ENCODE measurements around the gene MYO10. TPM values are rescaled to one million over a fixed set of nuclear protein-coding genes. Genes with fewer than 3 reads are reported as not detected.

Gene MYO10
- total RNA-seq, 4 donors from 2014 or later, result 3.2 to 30.7 (median 22.9) TPM

DNA sequence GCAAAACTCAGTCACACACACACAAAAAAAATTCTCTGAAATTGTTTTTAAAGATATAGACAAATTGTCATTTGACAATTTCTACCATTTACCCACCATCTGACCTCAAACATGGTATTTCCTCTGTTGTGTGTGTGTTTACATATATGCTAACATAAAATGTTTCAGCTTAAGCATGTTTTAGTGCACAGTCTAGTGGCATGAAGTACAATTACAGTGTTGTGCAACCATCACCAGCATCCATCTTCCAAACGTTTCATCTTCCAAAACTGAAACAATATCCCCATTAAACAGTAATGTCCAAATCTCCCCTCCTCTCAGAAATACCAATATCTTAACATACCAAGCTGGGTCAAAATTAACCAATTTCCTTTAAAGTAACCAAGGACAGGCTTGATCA lies 65.2 kb downstream of the MYO10 start:
- no peaks in the 10 kb centered on the region for H3K27me3 ChIP-seq
- TF ChIP-seq, protein P1, sequence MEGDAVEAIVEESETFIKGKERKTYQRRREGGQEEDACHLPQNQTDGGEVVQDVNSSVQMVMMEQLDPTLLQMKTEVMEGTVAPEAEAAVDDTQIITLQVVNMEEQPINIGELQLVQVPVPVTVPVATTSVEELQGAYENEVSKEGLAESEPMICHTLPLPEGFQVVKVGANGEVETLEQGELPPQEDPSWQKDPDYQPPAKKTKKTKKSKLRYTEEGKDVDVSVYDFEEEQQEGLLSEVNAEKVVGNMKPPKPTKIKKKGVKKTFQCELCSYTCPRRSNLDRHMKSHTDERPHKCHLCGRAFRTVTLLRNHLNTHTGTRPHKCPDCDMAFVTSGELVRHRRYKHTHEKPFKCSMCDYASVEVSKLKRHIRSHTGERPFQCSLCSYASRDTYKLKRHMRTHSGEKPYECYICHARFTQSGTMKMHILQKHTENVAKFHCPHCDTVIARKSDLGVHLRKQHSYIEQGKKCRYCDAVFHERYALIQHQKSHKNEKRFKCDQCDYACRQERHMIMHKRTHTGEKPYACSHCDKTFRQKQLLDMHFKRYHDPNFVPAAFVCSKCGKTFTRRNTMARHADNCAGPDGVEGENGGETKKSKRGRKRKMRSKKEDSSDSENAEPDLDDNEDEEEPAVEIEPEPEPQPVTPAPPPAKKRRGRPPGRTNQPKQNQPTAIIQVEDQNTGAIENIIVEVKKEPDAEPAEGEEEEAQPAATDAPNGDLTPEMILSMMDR (IDR thresholded peaks at IDR 0.05), result no peak
- TF ChIP-seq POLR2A (IDR thresholded peaks at IDR 0.05), result no peak
- H3K4me1 ChIP-seq, result peaks cover 0 to 3% of the 10 kb centered on the region in 2 donors
- H3K27ac ChIP-seq, result peak overlapping the region; percentile 69 to 81
- no peak overlapping the region for H3K4me3 ChIP-seq
- intact Hi-C loops (cut with DNase I; ENCODE audit: low total_unique reads), result no loop called here
- no peaks in the 10 kb centered on the region for H3K9me3 ChIP-seq
- DNase-seq, result no peak
- H3K36me3 ChIP-seq, result no peaks in the 10 kb centered on the region

DNA sequence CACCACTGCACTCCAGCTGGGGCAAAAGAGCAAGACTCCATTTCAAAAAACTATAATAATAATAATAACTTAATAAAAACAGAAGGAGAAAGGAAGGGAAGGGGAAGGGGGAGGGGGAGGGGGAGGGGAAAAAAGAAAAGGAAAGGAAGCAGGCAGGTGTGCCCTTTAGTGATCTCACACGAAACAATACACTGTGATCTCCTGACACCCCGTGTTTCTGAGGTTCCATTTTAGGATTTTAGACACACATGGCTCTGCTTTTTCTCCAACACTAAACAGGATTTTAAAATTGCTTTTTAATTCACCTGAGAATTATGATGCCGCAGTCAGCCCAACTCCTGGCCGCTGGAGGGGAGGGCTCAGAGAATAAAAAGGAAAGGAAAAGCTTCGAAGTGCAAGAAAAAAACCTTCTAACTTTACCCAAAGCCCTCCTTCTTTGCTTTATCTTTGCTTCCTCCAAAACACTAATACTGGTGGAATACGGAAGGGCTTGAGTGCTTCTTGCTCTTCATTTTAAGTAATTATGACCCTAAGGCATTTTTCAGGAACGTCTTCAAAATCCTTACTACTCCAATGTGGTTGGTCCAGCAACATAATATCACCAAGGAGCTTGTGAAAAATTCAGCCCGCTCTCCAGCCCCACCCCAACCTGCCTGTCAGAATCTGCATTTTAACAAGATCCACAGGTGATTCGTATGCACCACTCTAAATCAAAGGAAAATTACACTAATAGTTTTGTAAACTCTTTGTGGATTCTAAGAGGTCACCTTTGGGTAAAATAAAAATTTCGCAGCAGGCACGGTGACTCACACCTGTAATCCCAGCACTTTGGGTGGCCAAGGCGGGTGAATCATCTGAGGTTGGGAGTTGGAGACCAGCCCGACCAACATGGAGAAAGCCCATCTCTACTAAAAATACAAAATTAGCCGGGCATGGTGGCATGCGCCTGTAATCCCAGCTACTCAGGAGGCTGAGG lies 66.0 kb downstream of the MYO10 start:
- no peak overlapping the region for H3K4me3 ChIP-seq
- H3K36me3 ChIP-seq, result no peaks in the 10 kb centered on the region
- H3K9me3 ChIP-seq, result no peaks in the 10 kb centered on the region
- DNase-seq, result no peak
- intact Hi-C loops (cut with DNase I; ENCODE audit: low total_unique reads), result no loop called here
- peaks cover 0 to 3% of the 10 kb centered on the region in 2 donors for H3K4me1 ChIP-seq
- H3K27ac ChIP-seq, result no peak overlapping the region
- H3K27me3 ChIP-seq, result no peaks in the 10 kb centered on the region
- no peak for TF ChIP-seq POLR2A (IDR thresholded peaks at IDR 0.05)
- TF ChIP-seq, protein P1 (IDR thresholded peaks at IDR 0.05), result no peak

DNA sequence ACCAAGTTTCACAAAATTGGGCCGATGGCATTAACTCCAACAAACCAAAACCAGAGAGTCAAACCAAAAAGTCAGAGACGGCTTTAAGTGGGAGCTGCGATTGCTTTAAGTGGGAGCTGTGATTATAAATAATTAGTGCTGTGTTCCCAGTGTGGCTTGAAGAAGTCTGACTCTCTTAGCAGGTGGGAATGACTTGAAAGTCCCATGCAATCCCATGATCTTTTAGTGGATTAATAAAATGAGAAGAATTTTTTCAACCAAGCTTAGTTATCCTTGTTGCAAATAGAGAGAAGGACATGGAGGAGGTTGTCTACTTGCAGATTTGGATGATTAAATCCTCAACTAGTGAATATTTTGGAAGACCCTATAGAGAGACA lies 68.5 kb downstream of the MYO10 start:
- Histone ChIP-seq H3K27ac (no peak overlapping the region), H3K4me3 (no peak overlapping the region), H3K9me3 (no peaks in the 10 kb centered on the region), H3K27me3 (no peaks in the 10 kb centered on the region), H3K36me3 (no peaks in the 10 kb centered on the region), H3K4me1 (peaks cover 0 to 3% of the 10 kb centered on the region in 2 donors)
- intact Hi-C loops (cut with DNase I; ENCODE audit: low total_unique reads), result no loop called here
- TF ChIP-seq, protein P1 (IDR thresholded peaks at IDR 0.05), result no peak
- TF ChIP-seq POLR2A (IDR thresholded peaks at IDR 0.05), result no peak
- DNase-seq, result no peak

DNA sequence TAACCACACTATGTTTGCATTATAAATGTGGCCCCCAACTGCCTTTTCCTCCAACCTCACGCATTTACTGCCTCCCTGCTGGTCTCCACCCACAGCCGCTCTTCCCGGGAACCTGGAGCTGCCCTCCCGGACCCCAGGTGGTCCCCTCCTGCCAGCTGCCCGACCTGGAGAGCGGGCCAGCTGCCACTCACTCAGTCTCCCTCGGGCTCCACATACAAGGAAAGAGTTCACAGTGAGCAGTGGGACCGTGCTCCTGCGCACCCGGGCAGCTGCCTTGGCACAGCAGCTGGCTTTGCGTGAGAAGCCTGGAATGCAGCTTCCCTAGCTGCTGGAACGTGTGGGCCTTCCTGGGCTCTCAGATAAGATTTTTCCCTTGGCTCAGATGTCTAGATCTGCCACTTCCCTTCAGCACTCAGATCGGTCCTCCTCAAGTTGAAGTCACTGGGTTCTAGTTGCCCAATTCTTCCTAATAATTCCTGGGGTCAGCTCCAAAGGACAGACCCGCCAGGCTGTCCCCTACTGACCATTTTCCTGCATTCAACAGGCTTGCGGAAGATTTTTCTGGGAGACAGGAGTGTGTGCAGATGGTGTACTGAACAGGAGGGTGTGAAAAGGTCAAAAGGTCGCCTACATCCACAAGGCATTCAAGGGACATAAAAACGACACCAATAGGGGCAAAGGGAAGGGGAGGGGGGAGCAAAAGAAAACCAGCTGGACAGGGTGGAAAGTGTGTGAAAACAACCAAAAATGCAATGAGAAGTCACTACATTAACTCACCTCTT lies 69.1 kb downstream of the MYO10 start:
- Histone ChIP-seq H3K9me3 (no peaks in the 10 kb centered on the region), H3K36me3 (no peaks in the 10 kb centered on the region), H3K4me3 (no peak overlapping the region), H3K27ac (no peak overlapping the region), H3K27me3 (no peaks in the 10 kb centered on the region), H3K4me1 (peaks cover 0 to 3% of the 10 kb centered on the region in 2 donors)
- DNase-seq, result no peak
- TF ChIP-seq, protein P1 (IDR thresholded peaks at IDR 0.05), result no peak
- no peak for TF ChIP-seq POLR2A (IDR thresholded peaks at IDR 0.05)
- intact Hi-C loops (cut with DNase I; ENCODE audit: low total_unique reads), result no loop called here

DNA sequence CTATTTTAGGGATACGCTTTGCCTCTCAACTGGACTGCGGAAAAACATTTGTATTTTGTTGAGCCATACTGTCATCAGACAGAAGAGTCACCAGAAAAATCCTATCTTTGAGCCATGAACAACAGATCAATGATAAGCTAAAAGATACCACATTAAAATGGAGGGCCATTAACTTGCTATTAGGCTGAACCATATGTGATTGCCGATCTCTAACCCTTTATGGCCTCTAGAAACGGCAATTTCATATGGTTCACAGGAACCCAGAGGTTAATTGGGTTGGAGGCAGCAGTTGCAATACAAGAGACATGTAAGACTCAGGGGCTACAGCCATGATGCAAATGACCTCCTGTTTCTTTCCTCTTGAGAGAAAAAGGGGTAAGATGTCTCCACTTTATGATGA lies 69.8 kb downstream of the MYO10 start:
- H3K27ac ChIP-seq, result no peak overlapping the region
- no peak for DNase-seq
- no peaks in the 10 kb centered on the region for H3K9me3 ChIP-seq
- H3K36me3 ChIP-seq, result no peaks in the 10 kb centered on the region
- TF ChIP-seq, protein P1 (IDR thresholded peaks at IDR 0.05), result no peak
- no peak for TF ChIP-seq POLR2A (IDR thresholded peaks at IDR 0.05)
- peaks cover 0 to 2% of the 10 kb centered on the region in 2 donors for H3K4me1 ChIP-seq
- intact Hi-C loops (cut with DNase I; ENCODE audit: low total_unique reads), result no loop called here
- H3K4me3 ChIP-seq, result no peak overlapping the region
- no peaks in the 10 kb centered on the region for H3K27me3 ChIP-seq
